B cell (primary cell): Measurements from ENCODE around the gene NOS1. TPM values are rescaled to one million over a fixed set of nuclear protein-coding genes. Genes with fewer than 3 reads are reported as not detected.

Source experiments
- ATAC-seq: fragments of 200-7000 bp; cut with Tn5 transposase; one replicate; pipeline ENCODE4 v1.10.0; 2021; ENCODE audit warnings: low read depth, mild to moderate bottlenecking, moderate number of reproducible peaks, moderate library complexity
- CTCF ChIA-PET: fragments of 350-600 bp; sonication (Branson Sonifier 250); formaldehyde crosslinking; loops from one replicate; lab custom pipeline; 2021; ENCODE audit warnings: antibody characterized with exemption, inconsistent platforms; lab: Charles Lee
- POLR2A ChIA-PET: fragments of 350-600 bp; sonication (Branson Sonifier 250); formaldehyde crosslinking; loops from one replicate; lab custom pipeline; 2021; ENCODE audit warnings: antibody characterized with exemption; lab: Charles Lee
- DNase-seq: peaks from one replicate; pipeline ENCODE4 v3.0.0; 2013
- H2AFZ ChIP-seq: 2 replicates; pipeline ENCODE4 v1.6.1; 2012; ENCODE audit warnings: mild to moderate bottlenecking, low read depth, low read length; ENCODE audit not compliant: insufficient read depth, poor library complexity, severe bottlenecking
- H3K27ac ChIP-seq, 2 donors: 1 replicate in 1 of 2; 2 replicates in 1 of 2; pipeline ENCODE4 v1.5.1; 2012 to 2013; ENCODE audit warnings: low read length in 2 of 2, mild to moderate bottlenecking in 2 of 2, moderate library complexity in 1 of 2
- H3K27me3 ChIP-seq, 4 experiments: fragments of 200-600 bp in 1 of 4; sonication (generic) in 1 of 4; replicated peaks in 1 of 4; 1 replicate in 2 of 4; 2 replicates in 2 of 4; pipeline versions ENCODE4 v1.6.1 to v1.7.0; 2013 to 2016; ENCODE audit warnings: low read length in 3 of 4, mild to moderate bottlenecking in 2 of 4, mixed read lengths in 1 of 4, moderate library complexity in 1 of 4; ENCODE audit not compliant: insufficient read depth in 4 of 4, control insufficient read depth in 3 of 4; ENCODE audit errors: control extremely low read depth in 1 of 4
- H3K36me3 ChIP-seq, 2 experiments: replicated peaks in 1 of 2; 1 replicate in 1 of 2; 2 replicates in 1 of 2; pipeline versions ENCODE4 v1.6.1 to v1.7.1; 2013; ENCODE audit warnings: low read length in 1 of 2; ENCODE audit not compliant: insufficient read depth in 2 of 2, control insufficient read depth in 1 of 2; ENCODE audit errors: control extremely low read depth in 1 of 2, extremely low read depth in 1 of 2
- H3K4me1 ChIP-seq, 2 donors: fragments of 200-600 bp in 1 of 2; sonication (generic) in 1 of 2; 1 replicate in 1 of 2; 2 replicates in 1 of 2; pipeline versions ENCODE4 v1.5.1 to v1.6.1; 2013 to 2017; ENCODE audit warnings: low read length in 2 of 2; ENCODE audit not compliant: control insufficient read depth in 2 of 2, insufficient read depth in 2 of 2
- H3K4me2 ChIP-seq: replicated peaks from 2 replicates; pipeline ENCODE3; 2012; ENCODE audit warnings: mild to moderate bottlenecking, low read depth, low read length; ENCODE audit not compliant: poor library complexity, severe bottlenecking
- H3K4me3 ChIP-seq, 5 experiments: fragments of 200-600 bp in 1 of 5; sonication (generic) in 1 of 5; 1 replicate in 3 of 5; 2 replicates in 2 of 5; pipeline versions ENCODE4 v1.5.1 to v1.7.0; 2011 to 2016; ENCODE audit warnings: low read length in 4 of 5, mild to moderate bottlenecking in 4 of 5, low read depth in 2 of 5, control low read depth in 1 of 5, moderate library complexity in 1 of 5; ENCODE audit not compliant: insufficient read depth in 1 of 5; ENCODE audit errors: control extremely low read depth in 1 of 5, extremely low read depth in 1 of 5
- H3K79me2 ChIP-seq: fragments of 200-600 bp; sonication (generic); one replicate; pipeline ENCODE4 v1.6.0; 2016; ENCODE audit warnings: low read length; ENCODE audit not compliant: control insufficient read depth, insufficient read depth
- H3K9ac ChIP-seq: fragments of 200-600 bp; sonication (generic); 2 replicates; pipeline ENCODE4 v1.6.1; 2017; ENCODE audit warnings: mild to moderate bottlenecking, low read length, moderate library complexity
- H3K9me3 ChIP-seq, 3 donors: one replicate each; pipeline versions ENCODE4 v1.6.1 to v1.7.1; 2013; ENCODE audit warnings: low read length in 2 of 3; ENCODE audit not compliant: control insufficient read depth in 2 of 3, insufficient read depth in 1 of 3; ENCODE audit errors: control extremely low read depth in 1 of 3
- H4K20me1 ChIP-seq: 2 replicates; pipeline ENCODE4 v1.6.0; 2012; ENCODE audit warnings: mild to moderate bottlenecking, low read length; ENCODE audit not compliant: insufficient read depth, control insufficient read depth, poor library complexity, severe bottlenecking
- H3K27ac Mint-ChIP-seq: one replicate; pipeline ENCODE4 v1.8.0; 2021; ENCODE audit warnings: mixed read lengths
- H3K27me3 Mint-ChIP-seq: one replicate; pipeline ENCODE4 v1.8.0; 2021; ENCODE audit warnings: mixed read lengths
- H3K4me1 Mint-ChIP-seq: one replicate; pipeline ENCODE4 v1.8.0; 2021; ENCODE audit warnings: mixed read lengths
- H3K4me3 Mint-ChIP-seq: one replicate; pipeline ENCODE4 v1.8.0; 2021; ENCODE audit warnings: mixed read lengths
- H3K9me3 Mint-ChIP-seq: one replicate; pipeline ENCODE4 v1.8.0; 2022; ENCODE audit warnings: mixed read lengths; ENCODE audit not compliant: insufficient read depth
- EZH2 ChIP-seq: IDR thresholded peaks from 2 replicates; pipeline ENCODE4 v1.6.1; 2012; ENCODE audit warnings: borderline replicate concordance, low read depth, mild to moderate bottlenecking, moderate library complexity, low read length; ENCODE audit not compliant: insufficient read depth, poor library complexity, severe bottlenecking
- WGBS: methylation state at CpG from one replicate; pipeline ENCODE4 v1.1.5; 2013; ENCODE audit warnings: missing lambda C conversion rate; ENCODE audit not compliant: insufficient coverage; 5-methylcytosine and 5-hydroxymethylcytosine counted together
- intact Hi-C: fragments of 100-400 bp; cut with micrococcal nuclease; formaldehyde crosslinking; loops from one replicate; pipeline ENCODE4 v1.10.0; 2022
- polyA plus RNA-seq: library from polyadenylated mRNA; depleted of rRNA; stranded (reverse); fragments of >200 nt; gene quantifications from 2 replicates; pipeline ENCODE4 v1.2.3, GENCODE V29; 2012
- total RNA-seq, 2 donors: library from RNA; stranded (reverse); fragments of 120-200 nt in 1 of 2; gene quantifications; 1 replicate in 1 of 2; 2 replicates in 1 of 2; pipeline versions ENCODE4 v1.2.3 to v1.2.4, GENCODE V29; 2013 to 2022
- TF ChIP-seq, protein P1 (sequence below): fragments of 200-600 bp; IDR thresholded peaks from one replicate; pipeline ENCODE4 v1.8.0; 2022; ENCODE audit warnings: antibody characterized with exemption, mild to moderate bottlenecking

Gene NOS1
- total and polyA plus RNA-seq, 2 donors (not counting 1 experiment from before 2014, with no cell fraction given) = not detected

GRCh38 chr12:117404203-117404853 is 42.9 kb upstream of the NOS1 start:
- H3K27ac ChIP-seq = no peak overlapping the region
- WGBS = 50% methylated on average over 3 of the region's 4 CpGs
- no peak overlapping the region for H3K9ac ChIP-seq
- Mint-ChIP-seq H3K27me3 (no peaks in the 10 kb centered on the region), H3K4me1 (no peaks in the 10 kb centered on the region), H3K27ac (no peak overlapping the region), H3K4me3 (no peak overlapping the region), H3K9me3 (peaks cover 2% of the 10 kb centered on the region)
- ChIA-PET CTCF (no interaction called here), POLR2A (no interaction called here)
- H3K27me3 ChIP-seq = no peaks in the 10 kb centered on the region
- peaks cover 0 to 14% (median 0%) of the 10 kb centered on the region in 3 donors for H3K9me3 ChIP-seq
- intact Hi-C loops = no loop called here
- H3K79me2 ChIP-seq = no peaks in the 10 kb centered on the region
- no peak overlapping the region for H3K4me3 ChIP-seq
- no peaks in the 10 kb centered on the region for H3K4me1 ChIP-seq
- no peaks in the 10 kb centered on the region for H3K36me3 ChIP-seq
- H2AFZ ChIP-seq = no peak overlapping the region
- DNase-seq (no peak), ATAC-seq (no peak)
- H3K4me2 ChIP-seq = no peak overlapping the region
- no peaks in the 10 kb centered on the region for H4K20me1 ChIP-seq
- TF ChIP-seq EZH2 = no peak
- TF ChIP-seq, protein P1, sequence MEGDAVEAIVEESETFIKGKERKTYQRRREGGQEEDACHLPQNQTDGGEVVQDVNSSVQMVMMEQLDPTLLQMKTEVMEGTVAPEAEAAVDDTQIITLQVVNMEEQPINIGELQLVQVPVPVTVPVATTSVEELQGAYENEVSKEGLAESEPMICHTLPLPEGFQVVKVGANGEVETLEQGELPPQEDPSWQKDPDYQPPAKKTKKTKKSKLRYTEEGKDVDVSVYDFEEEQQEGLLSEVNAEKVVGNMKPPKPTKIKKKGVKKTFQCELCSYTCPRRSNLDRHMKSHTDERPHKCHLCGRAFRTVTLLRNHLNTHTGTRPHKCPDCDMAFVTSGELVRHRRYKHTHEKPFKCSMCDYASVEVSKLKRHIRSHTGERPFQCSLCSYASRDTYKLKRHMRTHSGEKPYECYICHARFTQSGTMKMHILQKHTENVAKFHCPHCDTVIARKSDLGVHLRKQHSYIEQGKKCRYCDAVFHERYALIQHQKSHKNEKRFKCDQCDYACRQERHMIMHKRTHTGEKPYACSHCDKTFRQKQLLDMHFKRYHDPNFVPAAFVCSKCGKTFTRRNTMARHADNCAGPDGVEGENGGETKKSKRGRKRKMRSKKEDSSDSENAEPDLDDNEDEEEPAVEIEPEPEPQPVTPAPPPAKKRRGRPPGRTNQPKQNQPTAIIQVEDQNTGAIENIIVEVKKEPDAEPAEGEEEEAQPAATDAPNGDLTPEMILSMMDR = no peak

GRCh38 chr12:117403586-117404139 is 42.2 kb upstream of the NOS1 start:
- ChIA-PET CTCF (no interaction called here), POLR2A (no interaction called here)
- TF ChIP-seq, protein P1 = no peak
- no peak for TF ChIP-seq EZH2
- Mint-ChIP-seq H3K9me3 (peaks cover 4% of the 10 kb centered on the region), H3K4me1 (no peaks in the 10 kb centered on the region), H3K4me3 (no peak overlapping the region), H3K27ac (no peak overlapping the region), H3K27me3 (no peaks in the 10 kb centered on the region)
- Histone ChIP-seq H3K27ac (no peak overlapping the region), H3K9me3 (peaks cover 0 to 14% (median 0%) of the 10 kb centered on the region in 3 donors), H3K79me2 (no peaks in the 10 kb centered on the region), H3K9ac (no peak overlapping the region), H3K4me2 (no peak overlapping the region), H3K4me1 (no peaks in the 10 kb centered on the region), H3K4me3 (no peak overlapping the region), H3K27me3 (no peaks in the 10 kb centered on the region), H4K20me1 (no peaks in the 10 kb centered on the region), H2AFZ (no peak overlapping the region), H3K36me3 (no peaks in the 10 kb centered on the region)
- DNase-seq = no peak
- ATAC-seq = no peak
- intact Hi-C loops = no loop called here
- WGBS = 60% methylated on average over 1 of the region's 3 CpGs
